NB4 (cell line): ENCODE measurements around the gene DCTPP1.

ENCODE experiments used
- DNase-seq: peaks from one replicate; pipeline ENCODE4 v3.0.0; 2010; ENCODE audit warnings: low read depth
- H3K4me3 ChIP-seq: one replicate; pipeline ENCODE4 v1.5.1; 2011; ENCODE audit warnings: mild to moderate bottlenecking, low read depth, low read length, moderate library complexity
- CTCF ChIP-seq: IDR thresholded peaks from one replicate; pipeline ENCODE4 v1.5.1; 2012; ENCODE audit warnings: low read depth, low read length
- MAX ChIP-seq: IDR thresholded peaks from 2 replicates; pipeline ENCODE4 v1.6.1; 2011; ENCODE audit warnings: low read depth, low read length
- MYC ChIP-seq: IDR thresholded peaks from 2 replicates; pipeline ENCODE4 v1.6.1; 2011; ENCODE audit warnings: low read depth, low read length
- POLR2A ChIP-seq: IDR thresholded peaks from 2 replicates; pipeline ENCODE4 v1.6.1; 2011; ENCODE audit warnings: mild to moderate bottlenecking; ENCODE audit not compliant: insufficient read length; ENCODE audit errors: extremely low read depth

Gene DCTPP1

GRCh38 chr16:30444231-30445148 lies 14.7 kb upstream of the DCTPP1 start:
- no peak for DNase-seq
- TF ChIP-seq MAX (no peak), CTCF (no peak), POLR2A (no peak), MYC (no peak)
- H3K4me3 ChIP-seq = peak overlapping the region; percentile 91

GRCh38 chr16:30443631-30444030 lies 13.8 kb upstream of the DCTPP1 start:
- H3K4me3 ChIP-seq = peak overlapping the region; percentile 91

GRCh38 chr16:30439720-30440348 lies 10.0 kb upstream of the DCTPP1 start:
- no peak for TF ChIP-seq POLR2A
- TF ChIP-seq MYC = no peak
- no peak for TF ChIP-seq CTCF
- no peak for TF ChIP-seq MAX
- DNase-seq = peak; percentile 42

More at GRCh38 chr16:30443631-30444030, 13.8 kb upstream of the DCTPP1 start:
- no peak for DNase-seq
- TF ChIP-seq CTCF (no peak), MAX (no peak), MYC (no peak), POLR2A (no peak)

GRCh38 chr16:30438835-30439234 lies 9.0 kb upstream of the DCTPP1 start:
- no peak for TF ChIP-seq MAX
- no peak for TF ChIP-seq CTCF
- no peak for TF ChIP-seq POLR2A
- TF ChIP-seq MYC = no peak
- H3K4me3 ChIP-seq = no peak overlapping the region
- no peak for DNase-seq

More at GRCh38 chr16:30439720-30440348, 10.0 kb upstream of the DCTPP1 start:
- H3K4me3 ChIP-seq = no peak overlapping the region

- TF ChIP-seq MAX (no peak), MYC (no peak), CTCF (no peak), POLR2A (no peak)
- DNase-seq = no peak
- H3K4me3 ChIP-seq = no peak overlapping the region
These were observed 7.7 kb upstream of the DCTPP1 start for GRCh38 chr16:30437511-30438046.
